ENCODE results near the gene INPP5K.
"Not testable (repeated sequence)": the region's sequence is repeated elsewhere in the genome, so short reads cannot be mapped to it uniquely, and the experiment has no call there.

The INPP5K gene

DNA sequence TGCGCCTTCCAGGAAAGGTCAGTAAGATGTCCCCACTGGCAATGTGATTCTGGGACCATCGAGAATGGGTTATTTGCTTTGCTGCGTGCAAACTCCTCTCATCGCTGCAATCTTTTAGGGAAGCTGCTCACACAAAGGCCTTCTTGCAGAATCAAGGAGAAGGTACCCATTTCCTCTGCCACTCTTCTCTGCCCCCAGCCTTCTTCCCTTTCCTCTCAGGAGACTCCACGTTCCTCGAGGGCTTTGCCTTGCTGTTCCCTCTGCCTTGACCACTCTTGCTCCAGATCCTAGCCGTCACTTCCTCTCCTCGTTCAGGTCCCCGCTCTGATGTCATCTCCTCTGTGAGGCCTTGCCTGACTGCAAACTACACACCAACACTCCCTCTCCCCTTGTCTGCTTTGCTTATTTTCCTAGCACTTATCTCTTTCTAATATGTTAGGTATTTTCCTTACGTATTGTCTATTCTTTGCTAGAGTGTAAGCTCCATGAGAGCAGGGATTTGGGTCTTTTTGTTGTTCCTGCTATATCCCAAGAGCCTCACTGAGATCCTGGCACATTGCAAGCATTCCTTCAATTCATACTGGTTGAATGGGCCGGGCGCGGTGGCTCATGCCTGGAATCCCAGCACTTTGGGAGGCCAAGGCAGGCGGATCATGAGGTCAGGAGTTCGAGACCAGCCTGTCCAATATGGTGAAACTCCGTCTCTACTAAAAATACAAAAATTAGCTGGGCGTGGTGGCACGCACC is 55.0 kb downstream of the INPP5K start:
- DNase-seq: no peak

DNA sequence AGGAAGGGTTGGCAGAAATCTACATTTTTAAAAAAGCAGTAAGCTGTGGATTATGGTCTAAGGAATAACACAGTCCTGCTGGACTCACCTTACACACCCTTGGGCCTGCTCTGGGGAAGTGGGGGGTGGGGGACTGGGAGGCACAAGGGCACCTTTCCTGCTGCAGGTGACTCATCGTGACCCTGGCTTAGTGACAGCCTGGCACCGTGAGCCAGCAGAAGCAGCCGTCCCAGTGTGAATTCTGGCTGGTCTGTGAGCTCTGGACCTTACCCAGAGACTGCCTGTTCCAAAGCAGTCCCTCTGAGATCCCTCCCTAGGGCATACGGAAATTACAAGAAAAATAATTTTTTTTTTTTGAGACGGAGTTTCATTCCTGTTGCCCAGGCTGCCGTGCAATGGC is 56.2 kb downstream of the INPP5K start:
- DNase-seq: no peak

DNA sequence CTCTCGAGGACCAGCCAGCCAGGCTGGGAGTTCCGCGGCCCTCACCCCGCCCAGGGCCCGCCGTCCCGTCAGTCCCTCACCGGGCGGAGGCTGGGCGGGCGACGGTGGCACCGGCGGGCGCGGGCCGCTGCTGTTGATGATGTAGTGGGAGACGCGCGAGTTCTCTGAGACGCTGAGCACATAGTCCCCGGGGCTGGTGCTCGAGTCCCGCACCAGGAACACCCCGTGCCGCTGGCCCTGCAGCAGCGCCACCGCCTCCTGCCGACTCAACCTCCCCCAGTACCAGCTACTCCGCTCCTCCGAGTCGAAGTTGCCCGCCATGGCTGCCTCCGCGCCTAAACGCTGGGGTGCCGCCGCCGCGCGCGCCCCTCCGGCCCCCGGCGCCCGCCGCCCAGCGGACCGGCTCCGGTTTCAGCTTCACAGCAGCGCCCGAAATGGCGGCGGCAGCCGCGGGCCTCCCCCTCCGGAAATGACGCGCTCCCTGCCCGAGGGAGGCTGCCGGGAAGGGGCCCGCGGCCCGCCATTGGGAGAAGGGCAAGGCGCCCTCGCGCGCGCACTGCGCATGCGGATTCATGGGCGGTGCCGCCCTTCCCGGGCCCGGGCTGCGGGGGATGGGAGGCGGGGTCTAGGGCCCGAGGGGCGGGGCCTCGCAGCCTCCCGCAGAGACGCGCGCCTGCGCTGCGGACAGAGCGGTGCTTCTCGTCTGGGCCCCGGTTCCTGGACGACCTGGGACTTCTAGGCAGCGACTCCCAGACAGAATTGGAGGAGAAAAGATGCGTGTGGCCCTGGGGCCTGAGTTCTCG is 60.4 kb downstream of the INPP5K start, which contains the start of gene CRK:
Gene CRK (minus strand): TSS at position 436 of the 803 bp plus-strand sequence. CDS start 115 bp downstream, at position 321.
- DNase-seq: peak; percentile 100

DNA sequence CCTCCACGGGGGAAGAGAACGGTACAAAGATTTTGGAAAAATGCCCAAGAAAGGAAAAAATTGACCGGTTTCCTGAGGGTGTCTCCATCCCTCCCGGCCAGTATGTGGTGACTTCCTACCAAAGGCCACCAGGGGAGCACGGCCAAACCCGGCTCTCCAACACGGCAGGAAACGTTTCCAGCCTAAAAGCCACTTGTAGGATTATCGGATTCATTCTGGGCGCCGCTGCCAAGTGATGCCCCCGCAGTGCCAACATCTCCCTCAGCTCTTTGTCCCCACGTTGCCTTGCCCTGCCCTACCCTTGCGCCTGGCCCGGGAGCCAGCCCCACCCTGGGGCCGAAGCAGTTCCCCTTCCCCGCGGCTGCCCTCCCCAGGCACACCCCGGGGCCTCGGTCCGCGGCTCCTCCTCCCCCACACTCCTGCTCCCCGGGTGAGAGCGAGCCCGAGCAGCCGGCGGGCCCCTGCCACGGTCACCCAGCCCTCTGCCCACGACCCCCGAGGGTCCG is 61.1 kb downstream of the INPP5K start:
- peak; percentile 75 for DNase-seq

DNA sequence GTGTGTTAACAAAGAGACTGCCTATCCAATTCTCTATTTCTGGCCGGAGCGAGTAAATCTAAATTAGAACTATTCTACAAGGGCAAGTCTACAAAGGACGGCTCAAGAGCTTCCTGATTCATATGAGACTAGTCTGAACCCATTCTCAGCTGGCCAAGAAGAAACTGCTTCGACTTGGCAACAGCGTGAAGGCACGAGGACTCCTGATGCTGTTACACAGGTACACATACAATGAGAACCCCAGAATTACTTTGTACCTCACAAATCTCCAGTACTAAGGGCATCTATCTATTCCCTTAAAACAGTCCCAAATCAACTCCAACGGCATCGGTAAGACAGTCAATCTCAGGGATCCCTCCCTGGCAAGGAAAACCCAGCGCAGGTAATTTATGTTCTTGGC is 61.9 kb downstream of the INPP5K start:
- DNase-seq: no peak

DNA sequence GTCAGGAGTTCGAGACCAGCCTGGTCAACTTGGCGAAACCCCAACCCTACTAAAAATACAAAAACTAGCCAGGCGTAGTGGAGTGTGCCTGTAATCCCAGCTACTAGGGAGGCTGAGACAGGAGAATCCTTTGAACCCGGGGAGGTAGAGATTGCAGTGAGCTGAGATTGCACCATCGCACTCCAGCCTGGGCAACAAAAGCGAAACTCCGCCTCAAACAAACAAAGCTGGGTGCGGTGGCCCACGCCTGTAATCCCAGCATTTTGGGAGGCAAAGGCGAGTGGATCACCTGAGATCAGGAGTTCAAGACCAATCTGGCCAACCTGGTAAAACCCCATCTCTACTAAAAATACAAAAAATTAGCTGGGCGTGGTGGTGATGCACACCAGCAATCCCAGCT is 62.7 kb downstream of the INPP5K start:
- DNase-seq: not testable (repeated sequence)

DNA sequence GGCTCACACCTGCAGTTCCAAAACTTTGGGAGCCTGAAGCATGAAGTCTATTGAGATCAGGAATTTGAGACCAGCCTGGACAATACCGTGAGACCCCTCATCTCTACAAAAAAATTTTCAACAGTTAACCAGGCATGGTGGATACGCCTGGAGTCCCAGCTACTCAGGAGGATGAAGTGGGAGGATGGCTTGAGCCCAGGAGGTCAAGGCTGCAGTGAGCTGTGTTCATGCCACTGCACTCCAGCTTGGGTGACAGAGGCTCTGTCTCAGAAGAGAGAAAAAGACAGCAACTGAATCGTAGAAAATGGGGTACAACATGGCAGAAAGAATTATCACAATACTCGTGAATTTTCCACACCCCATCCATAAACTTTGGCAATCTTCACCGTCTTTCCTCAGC is 63.6 kb downstream of the INPP5K start:
- no peak for DNase-seq

DNA sequence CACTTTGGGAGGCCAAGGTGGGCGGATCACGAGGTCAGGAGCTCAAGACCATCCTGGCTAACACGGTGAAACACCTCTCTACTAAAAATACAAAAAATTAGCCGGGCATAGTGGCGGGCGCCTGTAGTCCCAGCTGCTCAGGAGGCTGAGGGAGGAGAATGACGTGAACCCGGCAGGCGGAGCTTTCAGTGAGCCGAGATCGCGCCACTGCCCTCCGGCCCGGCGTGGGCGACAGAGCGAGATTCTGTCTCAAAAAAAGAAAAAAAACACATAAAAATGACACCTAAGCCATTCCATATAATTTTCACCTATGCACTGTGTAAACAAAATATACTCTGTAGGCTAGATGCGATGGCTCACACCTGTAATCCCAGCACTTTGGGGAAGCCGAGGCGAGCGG is 66.2 kb downstream of the INPP5K start:
- not testable (repeated sequence) for DNase-seq

DNA sequence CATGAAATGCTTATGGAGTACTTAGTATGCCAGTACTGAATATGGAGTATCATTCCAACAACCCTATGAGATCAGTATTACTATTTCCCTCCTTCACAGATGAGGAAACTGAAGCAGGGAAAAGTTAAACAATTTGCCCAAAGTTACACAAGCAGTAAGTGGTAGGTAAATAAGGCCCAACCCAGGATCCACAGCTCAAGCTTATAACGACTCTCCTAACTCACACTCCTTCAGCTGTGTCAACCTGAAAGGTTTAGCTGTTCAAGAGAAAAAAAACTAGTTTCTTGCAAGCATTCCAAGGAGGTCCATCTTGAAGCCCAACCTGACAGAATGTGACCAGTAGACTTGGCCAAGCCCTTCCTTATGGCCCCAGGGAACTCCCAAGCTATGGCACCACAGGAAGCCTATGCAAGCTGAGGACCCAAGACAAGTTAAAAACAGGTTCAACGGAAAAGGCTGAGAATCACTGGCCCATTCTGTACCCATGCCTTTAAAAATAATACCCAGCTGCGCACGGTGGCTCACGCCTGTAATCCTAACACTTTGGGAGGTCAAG is 66.9 kb downstream of the INPP5K start:
- DNase-seq: no peak

DNA sequence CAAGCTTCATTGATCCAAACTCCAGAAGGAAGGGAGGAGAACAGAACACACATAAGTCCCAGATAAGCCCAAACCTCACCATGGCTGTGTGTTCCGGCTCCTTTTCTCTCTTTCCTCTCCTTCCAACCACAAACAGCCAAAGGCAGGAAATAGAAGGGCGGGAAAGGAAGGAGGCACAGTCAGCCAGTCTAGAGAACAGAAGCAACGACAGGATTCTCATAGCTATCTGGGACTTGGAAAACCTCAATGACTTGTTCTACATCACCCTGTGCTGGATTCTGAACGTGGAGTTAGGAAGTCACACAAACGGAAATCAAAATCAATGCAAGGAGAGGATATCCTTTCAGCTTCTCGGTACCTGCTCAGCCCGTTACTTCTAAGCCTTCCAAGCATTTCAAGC is 69.4 kb downstream of the INPP5K start:
- no peak for DNase-seq

DNA sequence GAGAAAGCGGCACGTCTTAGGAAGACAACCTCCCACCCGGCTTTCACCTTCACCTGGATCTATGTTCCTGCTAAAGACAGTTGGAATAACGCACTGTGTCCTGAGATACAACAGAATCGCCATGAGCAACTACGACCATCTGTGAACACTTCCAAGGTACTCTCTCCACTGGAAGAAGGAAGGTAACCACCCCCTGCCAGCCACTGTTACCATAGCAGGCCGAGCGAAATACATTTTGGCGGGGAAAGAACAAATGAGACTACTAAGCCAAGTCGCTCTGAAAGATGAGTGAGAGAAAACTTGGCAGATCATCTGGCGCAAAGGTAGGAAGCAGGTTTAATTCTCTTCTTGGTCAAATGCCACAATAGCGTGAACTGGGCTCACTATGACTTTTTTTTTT is 70.2 kb downstream of the INPP5K start:
- DNase-seq: no peak

DNA sequence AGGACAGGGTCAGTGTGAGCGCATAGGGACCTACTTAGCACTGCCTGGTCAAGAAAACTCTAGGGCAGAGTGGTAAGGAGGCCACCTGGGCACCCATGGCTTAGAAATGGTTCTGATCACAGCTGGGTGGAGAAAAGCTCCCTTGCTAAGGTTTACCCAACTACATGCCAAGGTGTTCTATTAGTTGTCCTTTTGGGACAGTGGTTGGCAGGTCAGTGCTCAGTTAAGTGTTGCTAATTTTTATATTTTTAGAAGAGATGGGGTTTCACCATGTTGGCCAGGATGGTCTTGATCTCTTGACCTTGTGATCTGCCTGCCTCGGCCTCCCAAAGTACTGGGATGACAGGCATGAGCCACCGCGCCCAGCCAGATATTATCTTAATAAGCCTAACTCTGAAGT is 70.7 kb downstream of the INPP5K start:
- DNase-seq: not testable (repeated sequence)
